IPS DF 4.7 (cell line): Measurements from ENCODE around the gene CLMN.

Source experiments
- DNase-seq: peaks from one replicate; pipeline ENCODE4 v3.0.0-alpha.2; 2013; ENCODE audit warnings: low spot score; ENCODE audit errors: extremely low read depth

CLMN gene

GRCh38 chr14:95341564-95341963 lies 21.9 kb upstream of the CLMN start:
- DNase-seq, result no peak

- no peak for DNase-seq
Measured at GRCh38 chr14:95341115-95341514, 21.4 kb upstream of the CLMN start.

DNA sequence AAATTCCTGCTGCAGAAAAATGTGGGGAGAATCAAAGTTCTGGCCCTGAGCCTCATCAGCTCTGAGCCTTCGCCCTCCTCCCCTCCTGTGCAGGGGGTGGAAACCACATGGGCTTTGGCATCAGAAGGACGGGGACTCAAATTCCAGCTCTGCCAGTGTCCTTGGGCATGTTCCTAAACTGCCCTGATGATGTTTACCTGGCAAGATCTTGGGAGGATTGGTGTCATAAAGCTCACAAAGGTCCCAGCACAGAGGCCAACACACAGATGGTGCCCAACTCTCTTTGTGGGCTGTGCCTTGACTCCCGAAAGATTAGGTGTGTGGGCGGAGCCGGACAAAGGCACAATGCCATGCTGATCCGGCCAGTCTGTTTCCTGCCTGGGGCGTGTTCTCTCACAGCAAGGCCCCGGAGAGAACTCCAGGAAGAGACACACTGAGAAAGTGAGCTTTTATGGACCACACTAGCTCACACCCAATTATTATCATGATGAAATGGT lies 20.5 kb upstream of the CLMN start:
- DNase-seq, result no peak

DNA sequence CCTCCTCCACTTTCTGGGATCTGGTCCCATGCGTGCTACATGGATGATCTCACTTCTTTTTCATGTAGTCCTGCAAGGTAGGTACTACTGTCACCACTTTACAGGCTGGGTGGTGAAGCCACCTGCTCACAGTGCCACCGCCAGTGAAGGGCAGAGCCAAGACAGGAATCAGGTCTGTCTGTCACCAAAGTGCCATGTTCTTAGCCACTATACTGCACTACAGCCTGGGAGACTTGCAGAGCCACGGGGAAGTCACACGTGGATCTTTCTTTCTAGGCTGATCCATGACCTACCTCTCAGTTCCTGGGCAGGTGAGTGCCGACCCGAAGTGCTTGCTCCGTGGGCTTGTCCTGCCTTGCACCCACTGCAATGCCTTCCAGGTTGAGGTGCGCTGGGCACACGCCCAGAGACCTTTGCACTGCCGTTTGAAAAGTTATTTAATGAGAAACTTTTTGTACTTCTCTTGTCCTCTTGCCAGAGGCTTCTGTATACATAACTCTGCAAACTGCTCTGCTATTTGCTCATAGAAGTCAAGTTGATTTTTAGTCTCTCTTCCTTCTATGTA lies 19.7 kb upstream of the CLMN start:
- DNase-seq, result no peak

GRCh38 chr14:95338436-95338835 lies 18.7 kb upstream of the CLMN start:
- DNase-seq, result no peak

DNA sequence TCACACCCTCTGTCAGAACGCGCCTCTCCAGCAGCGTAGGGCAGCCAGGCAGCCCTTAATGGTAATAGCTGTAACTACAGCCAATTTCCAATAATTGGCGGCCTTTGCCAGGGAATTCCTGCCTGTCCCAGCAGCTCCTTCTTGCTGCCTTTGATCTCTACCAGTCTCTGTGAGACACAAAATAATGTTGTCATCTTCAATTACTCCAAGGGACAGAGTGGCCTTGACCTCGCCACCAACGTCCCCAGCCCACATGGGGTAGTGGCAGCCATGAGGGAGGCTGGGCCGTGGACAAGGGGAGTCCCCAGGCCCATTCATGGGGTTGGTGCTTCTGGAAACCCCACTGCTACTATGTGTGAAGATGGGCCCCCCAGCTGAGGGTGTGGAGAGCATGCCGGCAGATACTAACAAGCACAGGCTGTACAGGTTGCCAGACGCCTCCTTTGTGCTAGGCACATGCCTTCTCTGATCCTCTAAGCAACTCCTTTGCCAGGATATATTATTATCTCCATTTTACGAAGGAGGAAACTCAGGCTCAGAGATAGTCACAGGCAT lies 17.4 kb upstream of the CLMN start:
- no peak for DNase-seq

DNA sequence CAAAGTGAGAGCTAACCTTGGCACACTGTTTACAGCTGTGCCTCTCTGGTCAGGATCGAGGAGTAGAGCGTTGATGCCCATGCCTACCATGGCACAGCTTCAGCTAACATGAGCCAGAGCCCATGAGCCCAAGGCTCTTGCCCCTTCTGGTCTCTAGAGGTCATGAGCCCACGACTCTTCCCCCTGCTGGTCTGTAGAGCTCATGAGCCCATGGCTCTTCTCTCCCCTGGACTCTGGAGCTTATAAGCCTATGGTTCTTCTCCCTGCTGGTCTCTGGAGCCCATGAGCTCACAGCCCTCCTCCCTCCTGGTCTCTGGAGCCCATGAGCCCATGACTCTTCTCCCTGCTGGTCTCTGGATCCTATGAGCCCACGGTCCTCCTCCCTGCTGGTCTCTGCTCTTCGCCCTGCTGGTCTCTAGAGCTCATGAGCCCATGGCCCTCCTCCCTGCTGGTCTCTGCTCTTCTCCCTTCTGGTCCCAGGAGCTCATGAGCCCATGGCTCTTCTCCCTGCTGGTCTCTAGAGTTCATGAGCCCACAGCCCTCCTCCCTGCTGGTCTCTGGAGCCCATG lies 16.6 kb upstream of the CLMN start:
- DNase-seq, result no peak

DNA sequence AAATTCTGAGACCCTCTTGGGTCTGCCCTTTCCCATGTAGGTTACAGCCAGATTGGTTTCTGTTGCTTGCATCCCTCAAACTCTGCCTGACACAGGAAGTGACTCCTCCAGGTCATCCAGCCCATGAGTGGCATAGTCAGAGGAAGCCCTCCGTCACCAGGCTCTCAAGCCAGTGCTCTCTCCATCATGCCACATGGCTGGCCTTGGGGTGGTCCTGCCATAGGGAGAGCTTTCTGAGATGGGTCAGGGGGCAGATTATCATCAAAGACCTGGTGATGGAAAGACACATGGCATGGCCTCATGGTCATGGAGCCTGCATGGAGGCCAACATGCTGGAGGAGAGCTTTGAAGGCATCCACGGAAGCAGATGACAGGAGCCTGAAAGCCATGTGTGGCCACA lies 15.4 kb upstream of the CLMN start:
- no peak for DNase-seq

- DNase-seq, result no peak
Measured at GRCh38 chr14:95334044-95334443, 14.3 kb upstream of the CLMN start.

- DNase-seq, result no peak
Measured at GRCh38 chr14:95332641-95333040, 12.9 kb upstream of the CLMN start.

DNA sequence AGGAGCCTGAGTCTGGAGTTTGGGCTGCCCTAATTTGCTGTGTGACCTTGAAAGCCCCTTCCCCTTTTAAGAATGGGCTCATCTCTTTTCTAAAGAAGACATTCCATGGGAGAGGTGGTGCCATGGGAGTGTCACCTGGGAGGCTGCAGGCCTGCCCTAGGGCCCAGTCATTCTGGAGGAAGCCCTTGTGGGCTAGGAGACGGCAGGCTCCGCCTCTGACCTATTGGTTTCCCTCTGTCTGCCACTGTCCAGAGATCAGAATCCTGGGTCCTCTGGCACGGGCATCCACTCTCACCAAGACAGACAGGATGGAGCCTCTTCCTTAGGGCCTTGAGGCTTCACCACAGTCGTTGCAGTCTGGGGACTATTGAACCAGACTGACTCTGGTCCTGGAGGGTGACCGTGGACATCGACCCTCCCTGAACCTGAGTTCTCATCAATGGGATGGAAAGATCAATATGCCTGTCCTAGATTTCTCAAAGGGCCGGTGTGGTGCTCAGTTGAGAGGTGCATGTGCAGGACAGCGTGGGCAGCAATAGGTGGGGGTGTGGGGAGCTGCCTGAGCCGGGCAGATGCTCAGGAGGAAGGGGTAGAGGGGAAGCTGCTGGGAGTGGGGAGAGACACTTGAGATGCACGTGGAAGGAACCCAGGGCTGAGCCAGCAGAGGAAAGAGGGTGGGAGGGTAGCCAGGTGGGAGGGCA lies 12.2 kb upstream of the CLMN start:
- no peak for DNase-seq

DNA sequence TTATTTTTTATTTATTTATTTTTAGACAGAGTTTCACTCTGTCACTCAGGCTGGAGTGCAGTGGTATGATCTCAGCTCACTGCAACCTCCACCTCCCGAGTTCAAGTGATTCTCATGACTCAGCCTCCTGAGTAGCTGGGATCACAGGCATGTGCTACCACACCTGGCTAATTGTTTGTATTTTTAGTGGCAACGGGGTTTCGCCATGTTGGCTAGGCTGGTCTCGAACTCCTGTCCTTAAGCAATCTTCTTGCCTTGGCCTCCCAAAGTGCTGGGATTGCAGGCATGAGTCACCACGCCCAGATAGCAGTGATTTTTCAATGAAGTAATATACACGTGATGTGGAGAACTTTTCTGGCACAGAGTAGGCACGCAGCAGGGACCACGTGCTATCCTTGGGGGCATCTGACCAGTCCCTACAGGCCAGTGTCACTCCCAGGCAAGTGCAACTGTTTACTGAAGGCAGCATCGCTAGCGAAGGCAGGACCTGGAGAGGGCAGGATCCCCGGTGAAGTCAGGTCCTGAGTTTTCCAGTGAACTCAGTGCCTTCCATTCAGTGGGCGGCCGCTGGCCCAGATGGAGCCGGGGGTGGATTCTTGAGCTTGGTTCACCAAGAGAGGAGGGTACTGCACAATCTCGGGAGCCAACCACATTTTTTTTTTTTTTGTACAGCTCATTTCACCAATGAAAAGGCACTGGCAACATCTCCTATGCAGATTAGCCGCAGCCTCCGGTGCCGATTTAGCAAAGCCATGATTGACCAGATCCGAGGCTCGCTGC lies 11.1 kb upstream of the CLMN start:
- no peak for DNase-seq

DNA sequence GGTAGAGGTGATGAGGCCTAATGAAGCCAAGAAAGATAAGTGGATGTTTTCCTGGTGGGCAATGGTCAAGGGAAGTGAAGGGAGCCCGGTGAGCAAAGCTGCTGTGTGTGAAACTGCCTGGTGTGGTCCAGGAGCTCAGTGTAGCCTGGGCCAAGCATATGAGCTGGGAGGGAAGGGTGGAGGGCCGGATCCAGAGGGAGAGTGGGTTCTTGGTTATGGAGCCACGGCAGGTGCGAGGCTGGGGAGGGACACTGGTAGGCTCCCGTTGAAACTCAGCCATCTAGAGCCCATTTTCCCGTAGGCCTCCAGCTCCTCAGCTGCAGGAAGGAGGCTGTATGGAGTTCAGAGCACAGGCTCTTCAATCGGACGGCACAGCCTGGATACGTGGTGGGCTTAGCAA lies 10.2 kb upstream of the CLMN start:
- DNase-seq, result no peak

- no peak for DNase-seq
Measured at GRCh38 chr14:95328729-95329503, 9.2 kb upstream of the CLMN start.

GRCh38 chr14:95327558-95328374 lies 8.1 kb upstream of the CLMN start:
- no peak for DNase-seq

DNA sequence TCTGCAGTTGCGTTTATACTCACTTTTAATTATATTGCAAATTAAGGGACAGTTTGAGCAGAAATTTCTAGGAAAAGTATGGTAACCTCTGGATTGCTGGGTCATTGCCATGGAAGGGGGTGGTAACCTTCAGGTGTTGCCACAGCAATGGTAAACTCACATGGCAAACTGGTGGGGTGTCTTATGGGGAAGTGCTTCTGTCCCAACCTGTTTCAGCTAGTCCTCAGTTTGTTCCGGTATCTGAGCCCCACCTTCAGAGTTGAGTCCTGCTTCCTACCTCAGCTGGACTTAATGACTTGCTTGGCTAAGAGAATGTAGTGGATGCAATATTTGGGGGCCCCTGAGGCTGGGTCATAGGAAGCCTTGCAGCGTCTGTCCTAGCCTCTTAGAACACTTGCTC lies 7.3 kb upstream of the CLMN start:
- DNase-seq, result no peak

- DNase-seq, result no peak
Measured at GRCh38 chr14:95323917-95324316, 4.2 kb upstream of the CLMN start.

- no peak for DNase-seq
Measured at GRCh38 chr14:95323361-95323760, 3.7 kb upstream of the CLMN start.

GRCh38 chr14:95322651-95323050 lies 2.9 kb upstream of the CLMN start:
- DNase-seq, result no peak
